Psoas muscle (tissue), 8 donors: ENCODE data around the gene LDHB. TPM values are rescaled to one million over a fixed set of nuclear protein-coding genes. Genes with fewer than 3 reads are reported as not detected.

Experiments
- ATAC-seq, 4 donors: fragments of 200-7000 bp; cut with Tn5 transposase; one replicate each; pipeline ENCODE4 v1.9.1; 2020; ENCODE audit warnings: moderate library complexity in 3 of 4, mild to moderate bottlenecking in 2 of 4
- DNase-seq, 2 donors: peaks; one replicate each; pipeline ENCODE4 v3.0.0-alpha.2; 2020
- H3K27ac ChIP-seq: fragments of 200-600 bp; one replicate; pipeline ENCODE4 v1.8.0; 2022
- H3K27me3 ChIP-seq, 3 donors: fragments of 200-600 bp in 1 of 3; one replicate each; pipeline versions ENCODE4 v1.6.1 to v1.8.0; 2013 to 2022; ENCODE audit warnings: low read length in 2 of 3, mild to moderate bottlenecking in 2 of 3, moderate library complexity in 1 of 3; ENCODE audit not compliant: insufficient read depth in 3 of 3
- H3K36me3 ChIP-seq, 2 donors: fragments of 200-600 bp in 1 of 2; one replicate each; pipeline versions ENCODE4 v1.6.1 to v1.8.0; 2013 to 2022; ENCODE audit warnings: low read depth in 1 of 2, mild to moderate bottlenecking in 1 of 2, moderate library complexity in 1 of 2; ENCODE audit not compliant: insufficient read depth in 1 of 2
- H3K4me1 ChIP-seq: fragments of 200-600 bp; one replicate; pipeline ENCODE4 v1.8.0; 2022
- H3K4me3 ChIP-seq: fragments of 200-600 bp; one replicate; pipeline ENCODE4 v1.8.0; 2022; ENCODE audit warnings: mild to moderate bottlenecking
- H3K9me3 ChIP-seq: fragments of 200-600 bp; one replicate; pipeline ENCODE4 v1.8.0; 2022
- WGBS, 3 donors: extraction: QIAGEN DNeasy Blood & Tissue Kit; methylation state at CpG; one replicate each; pipeline versions ENCODE4 v1.1.6 to v1.1.7; 2013; 5-methylcytosine and 5-hydroxymethylcytosine counted together
- intact Hi-C, 2 donors: fragments of 100-400 bp; cut with DNase I; formaldehyde crosslinking; loops; one replicate each; pipeline versions ENCODE4 v1.11.0 to v1.14.2; 2022
- polyA plus RNA-seq, 3 donors: library from polyadenylated mRNA; stranded (reverse); fragments of 200-250 nt; gene quantifications; one replicate each; pipeline ENCODE4 v1.2.3, GENCODE V29; 2013
- total RNA-seq, 4 donors: library from RNA; stranded (reverse); fragmentation: NEBNext Ultra II Directional in 2 of 4; extraction: Animal tissue kit (Norgen Biotek cat#: 25700) in 2 of 4; gene quantifications; one replicate each; pipeline versions ENCODE4 v1.2.1 to v1.2.4, GENCODE V29; 2021 to 2023
- TF ChIP-seq, protein P1 (sequence below): fragments of 200-600 bp; IDR thresholded peaks from one replicate; pipeline ENCODE4 v1.8.0; 2022; ENCODE audit warnings: antibody characterized with exemption
- donor health status: healthy with polysubstance abuse.
- donor health status: DM: no; HTN: no; CAD: no; lungs with moderate emphysema.
- donor health status: Bipolar disorder and iron deficiency.
- donor health status: healthy.
- donor health status: DM: yes; HTN: yes; CAD: no.
- donor health status: DM: no; HTN: no; CAD: no.
- donor health status: DM: no; HTN: no; CAD: no.
- donor health status: DM: yes; HTN: yes; CAD: no.

The LDHB gene
- total and polyA plus RNA-seq, 7 donors: 71.6 to 616 (median 258) TPM

DNA sequence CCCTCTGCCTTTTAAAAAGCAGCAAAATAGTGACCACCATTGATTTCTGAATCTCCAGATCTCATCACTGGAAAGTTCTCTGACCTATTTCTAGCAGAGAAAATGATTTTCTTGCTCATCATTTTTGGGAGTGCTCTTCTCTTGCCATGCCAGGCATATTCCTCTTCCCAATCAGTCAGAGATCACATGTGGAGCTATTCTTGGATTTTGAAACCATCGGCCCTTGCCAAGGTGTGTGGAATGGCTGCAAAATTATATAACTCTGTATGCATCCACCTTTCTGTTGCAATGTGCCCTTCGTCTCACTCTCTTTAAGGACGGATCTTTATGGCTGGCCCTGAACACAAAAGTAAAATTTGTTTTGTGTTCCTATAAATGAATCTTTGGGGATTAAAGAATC is 25.5 kb upstream of the LDHB start:
- intact Hi-C loops: loop anchor here in 1 of 2 donors (5.0 kb wide), 2 partner anchors 76 to 156 kb away; partner anchors contain the start of gene SPX
- Histone ChIP-seq H3K27ac (no peak overlapping the region), H3K36me3 (no peaks in the 10 kb centered on the region), H3K4me3 (no peak overlapping the region), H3K4me1 (peaks cover 5% of the 10 kb centered on the region), H3K9me3 (no peaks in the 10 kb centered on the region), H3K27me3 (no peaks in the 10 kb centered on the region)
- WGBS, 3 donors: 35 to 44% (median 36%) methylated on average over 3 of the region's 3 CpGs
- ATAC-seq: no peak
- TF ChIP-seq, protein P1, sequence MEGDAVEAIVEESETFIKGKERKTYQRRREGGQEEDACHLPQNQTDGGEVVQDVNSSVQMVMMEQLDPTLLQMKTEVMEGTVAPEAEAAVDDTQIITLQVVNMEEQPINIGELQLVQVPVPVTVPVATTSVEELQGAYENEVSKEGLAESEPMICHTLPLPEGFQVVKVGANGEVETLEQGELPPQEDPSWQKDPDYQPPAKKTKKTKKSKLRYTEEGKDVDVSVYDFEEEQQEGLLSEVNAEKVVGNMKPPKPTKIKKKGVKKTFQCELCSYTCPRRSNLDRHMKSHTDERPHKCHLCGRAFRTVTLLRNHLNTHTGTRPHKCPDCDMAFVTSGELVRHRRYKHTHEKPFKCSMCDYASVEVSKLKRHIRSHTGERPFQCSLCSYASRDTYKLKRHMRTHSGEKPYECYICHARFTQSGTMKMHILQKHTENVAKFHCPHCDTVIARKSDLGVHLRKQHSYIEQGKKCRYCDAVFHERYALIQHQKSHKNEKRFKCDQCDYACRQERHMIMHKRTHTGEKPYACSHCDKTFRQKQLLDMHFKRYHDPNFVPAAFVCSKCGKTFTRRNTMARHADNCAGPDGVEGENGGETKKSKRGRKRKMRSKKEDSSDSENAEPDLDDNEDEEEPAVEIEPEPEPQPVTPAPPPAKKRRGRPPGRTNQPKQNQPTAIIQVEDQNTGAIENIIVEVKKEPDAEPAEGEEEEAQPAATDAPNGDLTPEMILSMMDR: no peak
- DNase-seq: no peak

DNA sequence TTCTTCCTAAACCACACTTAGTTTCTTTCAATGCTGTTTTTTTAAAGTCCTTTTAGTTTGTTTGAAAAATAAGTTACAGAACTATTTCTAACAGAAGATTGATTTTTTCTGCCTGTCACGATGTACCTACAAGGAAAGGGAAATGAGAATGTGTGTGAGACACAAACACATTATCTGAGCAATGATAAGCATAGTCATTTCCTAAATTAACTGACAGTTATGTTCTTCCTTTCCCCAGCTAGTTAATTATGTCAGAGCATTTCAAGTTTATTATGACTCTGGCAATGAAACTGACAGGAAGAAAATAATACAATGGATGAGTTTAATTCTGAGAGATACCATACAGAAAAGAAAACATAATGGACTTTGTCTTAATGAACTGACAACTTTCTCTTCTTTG is 21.3 kb upstream of the LDHB start:
- intact Hi-C loops: loop anchor here in 1 of 2 donors (10.0 kb wide), 1 partner anchor 174 kb away; the partner anchor contains the start of genes GOLT1B and RECQL
- Histone ChIP-seq H3K27me3 (no peaks in the 10 kb centered on the region), H3K4me1 (peaks cover 5% of the 10 kb centered on the region), H3K9me3 (no peaks in the 10 kb centered on the region), H3K36me3 (no peaks in the 10 kb centered on the region), H3K27ac (no peak overlapping the region), H3K4me3 (no peak overlapping the region)
- TF ChIP-seq, protein P1: no peak
- DNase-seq (no peak), ATAC-seq (no peak)
- 58 to 75% (median 60%) methylated on average over 1 of the region's 1 CpG for WGBS, 3 donors

DNA sequence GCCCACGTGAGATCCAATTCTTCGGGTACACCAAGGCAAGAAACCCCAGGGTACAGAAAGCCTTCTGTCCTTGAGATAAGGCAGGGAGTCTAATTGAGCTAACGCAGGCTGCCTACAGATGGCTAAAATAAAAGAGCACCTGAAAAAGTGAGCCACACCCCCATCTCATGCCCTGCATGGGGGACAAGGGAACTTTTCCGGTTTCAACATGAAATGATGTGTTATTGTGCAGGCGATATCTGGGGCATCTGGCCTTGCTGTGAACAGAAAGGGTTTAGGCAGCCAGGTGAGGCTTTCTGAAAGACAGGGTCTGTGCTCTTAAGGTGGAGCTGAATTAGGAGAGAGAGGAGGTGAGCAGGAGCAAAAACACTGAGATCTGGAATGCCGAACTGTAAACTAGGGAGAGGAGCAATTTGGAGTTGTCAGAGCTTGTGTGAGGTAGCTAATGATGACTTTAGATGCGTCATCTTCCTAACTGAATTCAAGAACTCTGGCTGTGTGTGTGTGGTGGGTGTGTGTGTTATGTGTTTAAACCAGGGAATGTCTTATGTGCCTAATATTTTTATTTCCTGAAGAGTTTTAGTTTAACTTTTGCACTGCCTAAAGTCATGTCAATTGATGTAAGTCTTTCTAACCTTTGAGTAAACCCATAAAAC is 20.1 kb upstream of the LDHB start:
- Histone ChIP-seq H3K27me3 (no peaks in the 10 kb centered on the region), H3K36me3 (no peaks in the 10 kb centered on the region), H3K9me3 (no peaks in the 10 kb centered on the region), H3K4me1 (no peaks in the 10 kb centered on the region), H3K27ac (no peak overlapping the region), H3K4me3 (no peak overlapping the region)
- TF ChIP-seq, protein P1: no peak
- 83 to 88% (median 86%) methylated on average over 7 of the region's 7 CpGs for WGBS, 3 donors
- DNase-seq (no peak), ATAC-seq (no peak)
- intact Hi-C loops: loop anchor here in 1 of 2 donors (10.0 kb wide), 1 partner anchor 173 kb away; the partner anchor contains the start of genes GOLT1B and RECQL

DNA sequence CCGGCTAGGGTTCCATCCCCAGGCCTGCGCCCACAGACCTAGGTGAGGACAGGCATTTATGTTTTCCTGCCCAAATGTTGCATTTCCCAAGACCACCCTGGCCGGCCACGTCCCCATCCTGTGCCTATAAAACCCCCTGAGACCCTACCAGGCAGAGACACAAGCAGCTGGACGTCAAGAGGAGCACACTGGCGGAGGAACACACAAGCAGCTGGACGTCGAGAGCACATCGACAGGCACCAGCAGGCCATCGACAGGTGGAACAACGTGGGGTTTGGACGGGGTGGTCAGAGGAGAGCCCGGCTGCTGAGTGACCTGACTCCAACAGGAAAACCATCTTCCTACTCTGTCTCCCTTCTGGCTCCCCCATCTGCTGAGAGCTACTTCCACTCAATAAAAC is 19.6 kb upstream of the LDHB start:
- ATAC-seq (no peak), DNase-seq (no peak)
- Histone ChIP-seq H3K4me1 (no peaks in the 10 kb centered on the region), H3K4me3 (no peak overlapping the region), H3K9me3 (no peaks in the 10 kb centered on the region), H3K27me3 (no peaks in the 10 kb centered on the region), H3K27ac (no peak overlapping the region), H3K36me3 (no peaks in the 10 kb centered on the region)
- intact Hi-C loops: loop anchor here in 1 of 2 donors (10.0 kb wide), 1 partner anchor 172 kb away; the partner anchor contains the start of genes GOLT1B and RECQL
- TF ChIP-seq, protein P1: no peak
- 65 to 74% (median 69%) methylated on average over 13 of the region's 13 CpGs for WGBS, 3 donors
